ENCODE measurements around the gene GNPTG.

Gene GNPTG

DNA sequence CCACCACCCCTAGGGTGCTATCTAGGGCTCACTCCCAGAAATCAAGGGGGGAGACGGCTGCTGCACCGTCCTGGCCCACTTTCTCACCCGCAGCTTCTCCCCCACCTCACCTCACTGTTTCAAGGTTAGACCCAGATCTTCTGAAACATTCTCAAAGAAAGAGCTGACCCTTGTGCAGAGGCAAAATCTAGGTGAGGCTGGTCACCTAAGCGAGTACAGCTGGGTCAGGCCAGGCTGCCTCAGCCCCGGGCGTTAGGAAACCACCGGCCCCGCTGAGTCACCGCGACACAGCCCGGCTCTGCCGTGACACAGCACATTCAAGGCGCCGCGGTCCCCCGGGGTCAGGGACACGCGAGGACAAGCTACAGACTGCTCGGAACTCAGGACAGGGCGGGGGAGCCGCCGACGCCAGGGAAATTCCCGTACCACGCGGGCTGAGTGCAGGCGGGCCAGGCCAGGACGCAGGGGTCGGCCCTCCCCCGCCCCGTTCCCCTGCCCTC, 27.1 kb downstream of the GNPTG start:
- Histone ChIP-seq H3K9ac (ENCODE audit: low read length) (peak overlapping the region; percentile 86), H3K4me1 (ENCODE audit: low read length) (peaks cover 17% of the 10 kb centered on the region), H3K27ac (ENCODE audit: low read length) (peak overlapping the region; percentile 63), H3K4me3 (ENCODE audit: low read length) (peak overlapping the region; percentile 83), H3K79me2 (ENCODE audit: low read length) (peaks cover 55% of the 10 kb centered on the region), H2AFZ (ENCODE audit: low read depth, low read length) (no peak overlapping the region), H4K20me1 (ENCODE audit: insufficient read depth, low read length) (peaks cover 19% of the 10 kb centered on the region), H3K9me3 (ENCODE audit: insufficient read depth, low read length) (no peaks in the 10 kb centered on the region), H3K4me2 (ENCODE audit: low read length) (peak overlapping the region; percentile 93), H3K27me3 (ENCODE audit: low read depth, low read length) (no peaks in the 10 kb centered on the region), H3K36me3 (replicated peaks; ENCODE audit: low read depth, low read length) (peaks cover 14% of the 10 kb centered on the region)
- TF ChIP-seq EZH2phosphoT487 (IDR thresholded peaks at IDR 0.05; ENCODE audit: low read depth): no peak
- TF ChIP-seq, protein P1, sequence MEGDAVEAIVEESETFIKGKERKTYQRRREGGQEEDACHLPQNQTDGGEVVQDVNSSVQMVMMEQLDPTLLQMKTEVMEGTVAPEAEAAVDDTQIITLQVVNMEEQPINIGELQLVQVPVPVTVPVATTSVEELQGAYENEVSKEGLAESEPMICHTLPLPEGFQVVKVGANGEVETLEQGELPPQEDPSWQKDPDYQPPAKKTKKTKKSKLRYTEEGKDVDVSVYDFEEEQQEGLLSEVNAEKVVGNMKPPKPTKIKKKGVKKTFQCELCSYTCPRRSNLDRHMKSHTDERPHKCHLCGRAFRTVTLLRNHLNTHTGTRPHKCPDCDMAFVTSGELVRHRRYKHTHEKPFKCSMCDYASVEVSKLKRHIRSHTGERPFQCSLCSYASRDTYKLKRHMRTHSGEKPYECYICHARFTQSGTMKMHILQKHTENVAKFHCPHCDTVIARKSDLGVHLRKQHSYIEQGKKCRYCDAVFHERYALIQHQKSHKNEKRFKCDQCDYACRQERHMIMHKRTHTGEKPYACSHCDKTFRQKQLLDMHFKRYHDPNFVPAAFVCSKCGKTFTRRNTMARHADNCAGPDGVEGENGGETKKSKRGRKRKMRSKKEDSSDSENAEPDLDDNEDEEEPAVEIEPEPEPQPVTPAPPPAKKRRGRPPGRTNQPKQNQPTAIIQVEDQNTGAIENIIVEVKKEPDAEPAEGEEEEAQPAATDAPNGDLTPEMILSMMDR (IDR thresholded peaks at IDR 0.05; ENCODE audit: low read depth, low read length): no peak

DNA sequence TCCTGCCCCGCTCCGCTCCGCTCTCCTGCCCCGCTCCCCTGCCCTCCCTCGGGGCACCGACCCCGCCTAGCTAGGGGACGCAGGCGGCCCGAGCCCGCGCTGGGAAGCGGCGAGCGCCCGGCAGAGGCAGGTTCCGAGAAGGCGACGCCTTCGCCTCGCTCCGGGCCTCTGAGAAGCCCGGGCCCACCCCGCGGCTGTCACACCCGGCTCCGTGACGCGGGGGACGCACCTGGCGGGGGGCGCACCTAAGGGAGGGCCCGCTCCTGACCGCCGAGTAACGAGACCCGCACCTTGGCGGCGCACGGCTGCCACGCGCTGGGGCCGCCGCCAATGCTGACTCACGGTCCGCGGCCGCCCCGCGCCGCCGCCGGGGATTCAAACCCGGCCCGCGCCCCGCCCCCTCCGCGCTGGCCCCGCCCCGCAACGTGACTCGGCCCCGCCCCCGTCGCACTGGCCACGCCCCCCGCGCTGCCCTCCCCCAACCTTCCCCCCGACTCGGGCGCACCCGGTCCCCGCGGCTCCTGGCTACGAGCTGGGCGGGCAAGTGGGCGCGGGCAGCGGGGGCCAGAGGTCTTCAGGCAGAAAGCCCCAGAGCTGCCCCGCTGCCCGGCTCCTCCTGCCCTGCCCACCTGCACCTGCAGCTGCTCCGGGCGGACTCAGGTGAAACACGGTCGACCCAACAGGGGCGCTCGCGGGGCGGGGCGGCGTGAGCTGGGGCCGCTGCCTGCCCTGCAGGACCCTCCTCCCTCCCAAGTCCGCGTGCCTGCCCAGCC, 27.8 kb downstream of the GNPTG start:
- H3K4me1 ChIP-seq (ENCODE audit: low read length): peaks cover 17% of the 10 kb centered on the region
- no peaks in the 10 kb centered on the region for H3K9me3 ChIP-seq (ENCODE audit: insufficient read depth, low read length)
- H3K9ac ChIP-seq (ENCODE audit: low read length): peak overlapping the region; percentile 86
- no peak overlapping the region for H2AFZ ChIP-seq (ENCODE audit: low read depth, low read length)
- H3K79me2 ChIP-seq (ENCODE audit: low read length): peaks cover 50% of the 10 kb centered on the region
- peak overlapping the region; percentile 83 for H3K4me3 ChIP-seq (ENCODE audit: low read length)
- H3K4me2 ChIP-seq (ENCODE audit: low read length): peak overlapping the region; percentile 93
- H3K27me3 ChIP-seq (ENCODE audit: low read depth, low read length): no peaks in the 10 kb centered on the region
- H4K20me1 ChIP-seq (ENCODE audit: insufficient read depth, low read length): peaks cover 19% of the 10 kb centered on the region
- TF ChIP-seq, protein P1 (IDR thresholded peaks at IDR 0.05; ENCODE audit: low read depth, low read length): no peak
- TF ChIP-seq EZH2phosphoT487 (IDR thresholded peaks at IDR 0.05; ENCODE audit: low read depth): no peak
- H3K27ac ChIP-seq (ENCODE audit: low read length): peak overlapping the region; percentile 63
- peaks cover 14% of the 10 kb centered on the region for H3K36me3 ChIP-seq (replicated peaks; ENCODE audit: low read depth, low read length)

DNA sequence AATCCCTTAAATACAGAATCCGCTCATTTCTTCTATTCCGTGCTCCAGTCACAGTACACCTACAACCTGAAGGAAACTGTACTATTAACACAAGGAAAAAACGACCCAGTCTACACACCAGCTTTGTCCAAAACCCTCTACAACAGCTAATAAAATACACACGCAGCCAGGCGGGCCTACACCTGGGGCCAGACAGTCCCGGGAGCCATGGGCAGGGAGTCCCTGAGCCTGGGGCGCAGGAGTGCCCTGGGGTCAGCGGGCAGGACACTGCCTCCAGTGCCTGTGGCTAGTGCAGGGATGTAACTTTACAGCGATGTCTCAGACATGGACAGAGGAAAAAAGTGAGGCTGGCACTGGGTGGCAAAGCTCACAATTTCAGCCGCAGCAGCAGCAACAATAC, 28.5 kb downstream of the GNPTG start:
- H3K4me1 ChIP-seq (ENCODE audit: low read length): peaks cover 17% of the 10 kb centered on the region
- no peak overlapping the region for H3K27ac ChIP-seq (ENCODE audit: low read length)

More for the DNA sequence above, 28.5 kb downstream of the GNPTG start:
- Histone ChIP-seq H4K20me1 (ENCODE audit: insufficient read depth, low read length) (peaks cover 19% of the 10 kb centered on the region), H3K9ac (ENCODE audit: low read length) (peak overlapping the region; percentile 45; the same call in 1 of the 2 replicates), H3K36me3 (replicated peaks; ENCODE audit: low read depth, low read length) (peaks cover 14% of the 10 kb centered on the region), H3K79me2 (ENCODE audit: low read length) (peaks cover 42% of the 10 kb centered on the region), H3K27me3 (ENCODE audit: low read depth, low read length) (no peaks in the 10 kb centered on the region), H3K4me3 (ENCODE audit: low read length) (peak overlapping the region; percentile 83), H3K4me2 (ENCODE audit: low read length) (peak overlapping the region; percentile 78), H3K9me3 (ENCODE audit: insufficient read depth, low read length) (no peaks in the 10 kb centered on the region), H2AFZ (ENCODE audit: low read depth, low read length) (no peak overlapping the region)
- TF ChIP-seq, protein P1 (IDR thresholded peaks at IDR 0.05; ENCODE audit: low read depth, low read length): no peak
- no peak for TF ChIP-seq EZH2phosphoT487 (IDR thresholded peaks at IDR 0.05; ENCODE audit: low read depth)

Data from OCI-LY3 (cell line).